ENCODE results near the gene PATJ.

DNA sequence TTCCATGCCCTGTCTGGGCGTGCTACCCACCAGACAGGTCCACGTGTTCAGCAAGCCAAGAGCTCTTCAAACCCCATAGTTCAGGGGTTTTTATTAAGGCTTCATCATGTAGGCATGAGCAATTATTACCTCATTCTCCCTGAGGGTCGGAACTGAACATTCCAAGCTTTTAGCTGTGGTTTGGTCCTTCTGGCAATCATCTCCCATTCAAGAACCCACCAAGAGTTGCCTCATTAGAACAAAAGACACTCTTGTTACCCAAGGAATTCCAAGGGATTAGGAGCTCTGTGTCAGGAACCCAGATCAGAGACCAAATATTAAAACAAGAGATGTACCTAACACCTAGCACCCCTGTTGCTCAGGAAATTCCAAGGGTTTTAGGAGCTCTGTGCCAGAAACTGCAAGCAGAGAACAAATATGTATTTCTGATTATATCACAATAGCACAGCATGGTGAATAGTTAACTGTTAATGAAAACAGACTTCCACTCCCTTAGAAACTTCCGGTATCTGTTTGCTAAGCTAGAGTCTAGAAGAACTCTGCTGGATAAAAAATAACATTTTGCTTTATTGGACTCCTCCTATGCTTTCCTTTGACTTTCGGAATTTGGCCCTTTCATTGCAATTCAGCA, 251.2 kb downstream of the PATJ start:
- TF ChIP-seq, protein P1, sequence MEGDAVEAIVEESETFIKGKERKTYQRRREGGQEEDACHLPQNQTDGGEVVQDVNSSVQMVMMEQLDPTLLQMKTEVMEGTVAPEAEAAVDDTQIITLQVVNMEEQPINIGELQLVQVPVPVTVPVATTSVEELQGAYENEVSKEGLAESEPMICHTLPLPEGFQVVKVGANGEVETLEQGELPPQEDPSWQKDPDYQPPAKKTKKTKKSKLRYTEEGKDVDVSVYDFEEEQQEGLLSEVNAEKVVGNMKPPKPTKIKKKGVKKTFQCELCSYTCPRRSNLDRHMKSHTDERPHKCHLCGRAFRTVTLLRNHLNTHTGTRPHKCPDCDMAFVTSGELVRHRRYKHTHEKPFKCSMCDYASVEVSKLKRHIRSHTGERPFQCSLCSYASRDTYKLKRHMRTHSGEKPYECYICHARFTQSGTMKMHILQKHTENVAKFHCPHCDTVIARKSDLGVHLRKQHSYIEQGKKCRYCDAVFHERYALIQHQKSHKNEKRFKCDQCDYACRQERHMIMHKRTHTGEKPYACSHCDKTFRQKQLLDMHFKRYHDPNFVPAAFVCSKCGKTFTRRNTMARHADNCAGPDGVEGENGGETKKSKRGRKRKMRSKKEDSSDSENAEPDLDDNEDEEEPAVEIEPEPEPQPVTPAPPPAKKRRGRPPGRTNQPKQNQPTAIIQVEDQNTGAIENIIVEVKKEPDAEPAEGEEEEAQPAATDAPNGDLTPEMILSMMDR (IDR thresholded peaks at IDR 0.05 in 8 of 11, conservative IDR thresholded peaks at IDR 0.05 in 3 of 11), result no peak
- TF ChIP-seq POLR2AphosphoS5 (IDR thresholded peaks at IDR 0.05) (no peak), POLR2A (IDR thresholded peaks at IDR 0.05) (no peak)
